DMS 273 (cell line): Measurements from ENCODE around the gene PNLIPRP1.
A peak's percentile ranks its signal among the peaks of the same experiment; 100 is the strongest.

Source experiments
- DNase-seq: peaks from one replicate; lab custom pipeline; 2025; ENCODE audit not compliant: unreplicated experiment; lab: John Stamatoyannopoulos, UW

Gene PNLIPRP1

DNA sequence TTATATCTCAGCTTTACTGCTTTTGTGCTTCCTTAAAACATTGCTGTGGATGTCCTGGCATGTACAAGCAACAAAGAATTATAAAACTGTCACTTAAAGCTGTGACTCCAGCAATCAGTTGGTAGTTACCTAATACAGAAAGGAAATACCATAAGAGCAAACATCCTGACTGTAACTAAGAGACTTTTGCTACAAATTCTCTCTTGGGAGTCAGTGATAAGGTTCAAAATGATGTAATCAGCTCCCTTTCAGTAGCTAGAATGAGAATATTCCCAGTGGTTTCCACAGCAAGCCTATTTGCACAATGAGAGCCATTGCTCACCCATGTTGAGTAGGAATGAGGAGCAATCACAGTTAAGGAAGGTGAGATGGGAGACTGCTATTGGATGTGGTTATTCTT, 7.6 kb downstream of the PNLIPRP1 start:
- no peak for DNase-seq

DNA sequence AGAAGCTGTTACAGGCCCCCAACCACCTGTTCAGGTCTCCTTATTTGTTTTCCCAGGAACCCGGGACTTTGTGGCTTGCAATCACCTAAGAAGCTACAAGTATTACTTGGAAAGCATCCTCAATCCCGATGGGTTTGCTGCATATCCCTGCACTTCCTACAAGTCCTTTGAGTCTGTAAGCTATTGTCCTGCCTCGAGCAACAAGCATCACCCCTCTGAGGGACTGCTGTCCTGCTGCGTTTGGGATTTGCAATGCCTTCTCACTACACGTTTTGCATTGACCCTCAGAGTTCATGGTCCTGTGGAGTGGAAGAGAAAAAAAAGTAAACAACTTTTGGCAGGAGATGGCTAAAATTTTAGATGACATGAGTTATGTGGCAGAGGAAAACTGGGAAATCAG, 9.2 kb downstream of the PNLIPRP1 start:
- DNase-seq, result no peak

DNA sequence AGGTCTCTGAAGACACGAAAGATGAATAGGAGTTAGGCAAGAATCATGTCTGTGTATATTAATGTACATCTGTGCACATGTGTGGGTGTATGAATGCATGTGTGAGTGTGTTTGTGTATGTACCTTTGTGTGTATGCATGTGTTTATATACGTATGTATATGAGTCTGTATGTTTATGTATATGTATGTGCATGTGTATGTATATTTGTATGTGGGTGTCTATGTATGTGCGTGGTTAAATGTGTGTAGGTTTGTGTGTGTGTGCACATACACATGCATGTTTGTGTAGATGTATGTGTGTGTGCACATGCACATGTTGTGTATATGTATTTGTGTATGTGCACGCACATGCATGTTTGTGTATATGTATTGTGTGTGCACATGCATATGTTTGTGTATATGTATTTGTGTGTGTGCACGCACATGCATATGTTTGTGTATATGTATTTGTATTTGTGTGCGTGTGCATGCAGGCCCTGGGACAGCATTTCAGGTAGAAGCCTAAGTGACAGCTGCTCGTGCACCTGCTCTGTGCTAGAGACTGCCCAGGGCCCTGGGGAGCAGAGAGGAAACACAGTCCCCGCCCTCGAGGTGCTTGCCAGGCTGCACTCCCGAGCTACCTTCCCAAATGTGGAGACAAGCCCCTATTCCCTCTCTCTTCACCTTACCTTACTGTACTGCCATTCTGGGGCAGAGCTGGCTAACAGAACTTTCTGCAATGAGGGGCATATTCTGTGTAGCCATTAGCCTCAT, 12.1 kb downstream of the PNLIPRP1 start:
- no peak for DNase-seq

DNA sequence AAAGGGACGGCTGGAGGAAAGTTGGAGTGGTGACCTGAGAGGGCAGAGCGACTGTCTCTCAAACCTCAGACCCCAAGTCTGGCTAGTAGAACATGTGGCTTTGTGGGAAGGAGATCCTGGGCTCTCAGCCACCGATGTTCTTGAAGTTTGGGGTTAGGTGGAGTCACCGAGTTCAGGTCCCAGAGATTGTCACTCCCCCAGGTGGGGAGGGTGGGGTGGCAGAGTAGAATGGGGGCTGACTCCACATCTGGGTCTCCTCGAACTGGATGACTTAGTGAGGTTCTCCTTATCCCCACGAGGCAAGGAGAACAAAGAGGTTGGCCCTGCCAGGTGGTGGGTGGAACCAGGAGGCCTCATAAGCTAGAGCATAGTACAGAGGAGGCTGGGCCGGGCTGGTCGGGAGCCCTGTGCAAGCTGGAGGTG, 15.3 kb downstream of the PNLIPRP1 start:
- no peak for DNase-seq

DNA sequence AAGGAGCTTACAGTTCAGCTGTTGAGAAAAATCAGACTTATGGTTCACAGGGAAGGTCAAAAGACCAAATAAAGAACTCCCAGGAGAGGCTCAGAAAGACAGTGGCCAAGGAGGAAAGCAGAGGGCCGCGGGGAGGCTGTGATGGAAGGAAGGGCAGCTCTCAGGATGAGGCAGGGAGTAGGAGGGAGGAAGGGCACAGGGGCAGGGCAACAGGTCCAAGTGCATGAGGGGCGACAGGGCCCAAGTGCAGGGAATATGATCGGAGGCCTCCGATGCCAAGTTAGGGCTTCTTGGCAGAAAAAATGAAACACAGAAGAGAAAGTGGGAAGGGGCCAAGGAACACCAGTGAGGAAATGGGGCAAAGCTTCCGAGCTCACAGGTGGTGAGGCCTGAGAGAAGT, 16.6 kb downstream of the PNLIPRP1 start:
- no peak for DNase-seq

DNA sequence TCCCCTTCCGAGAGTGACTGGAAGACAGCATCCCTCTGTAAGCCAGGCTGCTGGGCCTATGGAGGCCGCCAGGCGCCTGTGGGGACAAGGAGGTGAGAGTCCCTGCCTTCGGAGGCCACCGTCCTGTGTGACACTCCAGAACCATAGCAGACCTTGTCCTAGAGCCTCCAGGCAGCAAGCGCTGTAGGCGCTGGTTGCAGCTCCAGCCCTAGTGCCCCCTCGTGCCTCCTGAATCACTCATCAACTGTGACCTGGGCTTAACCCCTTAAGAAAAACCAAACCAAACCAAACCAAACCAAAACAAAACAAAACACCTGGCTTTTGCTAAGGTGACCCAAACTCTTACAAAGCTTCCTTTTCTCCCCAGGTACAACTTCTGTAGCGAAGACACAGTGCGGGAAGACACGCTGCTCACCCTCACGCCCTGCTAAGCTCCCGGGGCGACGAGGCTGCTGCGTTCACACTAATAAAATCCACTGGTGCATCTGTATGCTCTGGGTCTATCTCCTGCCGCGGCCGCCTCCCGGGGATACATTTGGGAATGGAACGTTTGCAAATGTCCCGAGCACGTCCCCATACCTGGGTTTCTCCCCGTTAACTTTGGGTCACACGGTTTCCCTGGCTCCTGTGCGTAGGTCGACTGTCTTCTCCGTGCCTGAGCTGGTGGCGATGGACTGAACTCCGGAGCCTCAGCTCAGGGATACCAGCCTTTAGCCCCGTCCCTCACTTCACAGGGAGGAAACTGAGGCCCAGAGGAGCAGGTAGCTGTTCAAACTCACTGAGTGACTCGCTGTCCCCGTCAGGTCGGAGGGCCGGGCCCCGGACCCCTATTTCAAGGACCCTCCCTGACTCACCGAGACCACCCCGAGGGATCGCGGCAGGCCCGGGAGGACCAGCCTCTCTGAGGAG, 18.2 kb downstream of the PNLIPRP1 start:
- DNase-seq, result no peak

DNA sequence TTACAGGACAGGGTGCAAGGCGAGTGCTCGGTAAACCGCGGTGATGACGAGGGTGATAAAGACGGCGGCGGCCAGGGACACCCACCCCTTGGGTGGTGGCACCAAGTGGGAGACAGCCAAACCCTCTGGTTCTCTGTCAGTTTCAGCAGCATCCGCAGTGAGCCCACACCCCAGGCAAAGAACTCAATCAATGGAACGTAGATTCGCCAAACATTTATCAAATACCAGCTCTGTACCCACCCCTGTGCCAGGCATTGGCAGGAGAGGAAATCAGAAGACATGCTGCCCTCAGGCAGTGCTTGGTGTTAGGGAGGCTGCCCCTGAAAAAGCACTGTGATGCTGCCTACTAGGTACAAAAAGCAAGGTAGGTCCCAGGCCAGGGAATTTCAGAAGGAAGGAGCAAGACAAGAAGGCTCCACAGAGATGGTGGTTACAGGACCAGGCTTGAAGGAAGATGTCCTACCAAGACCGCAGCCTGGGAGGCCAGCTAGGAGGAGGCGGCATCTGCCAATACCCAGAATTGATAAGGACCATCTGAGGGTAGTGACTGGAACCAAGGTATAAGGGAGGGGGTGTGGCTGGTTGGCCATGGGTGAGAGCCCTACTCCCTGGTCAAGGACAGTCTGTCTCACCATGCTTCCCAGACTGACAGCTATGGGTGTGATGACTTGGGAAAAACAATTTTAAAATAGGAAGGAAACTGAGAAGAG, 19.8 kb downstream of the PNLIPRP1 start:
- no peak for DNase-seq

DNA sequence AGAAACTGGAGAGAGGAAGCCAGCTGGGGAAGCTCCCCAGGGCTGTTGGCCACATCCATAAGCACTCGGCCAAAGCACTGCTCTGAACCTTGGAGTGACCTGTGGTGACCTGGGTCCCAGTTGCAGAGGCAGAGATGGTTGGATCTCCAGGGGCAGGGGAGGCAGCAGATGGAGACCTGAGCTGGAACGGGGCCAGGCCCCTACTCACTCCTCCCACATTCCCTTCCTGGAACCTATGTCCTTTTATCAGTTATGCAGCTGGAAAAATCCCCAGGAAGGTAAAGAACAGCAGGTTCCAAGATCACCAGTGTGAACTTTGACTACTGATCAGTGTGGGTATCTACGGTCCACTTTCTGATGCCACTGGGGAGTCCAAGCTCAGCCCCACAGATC, 20.4 kb downstream of the PNLIPRP1 start:
- peak; percentile 3 for DNase-seq

DNA sequence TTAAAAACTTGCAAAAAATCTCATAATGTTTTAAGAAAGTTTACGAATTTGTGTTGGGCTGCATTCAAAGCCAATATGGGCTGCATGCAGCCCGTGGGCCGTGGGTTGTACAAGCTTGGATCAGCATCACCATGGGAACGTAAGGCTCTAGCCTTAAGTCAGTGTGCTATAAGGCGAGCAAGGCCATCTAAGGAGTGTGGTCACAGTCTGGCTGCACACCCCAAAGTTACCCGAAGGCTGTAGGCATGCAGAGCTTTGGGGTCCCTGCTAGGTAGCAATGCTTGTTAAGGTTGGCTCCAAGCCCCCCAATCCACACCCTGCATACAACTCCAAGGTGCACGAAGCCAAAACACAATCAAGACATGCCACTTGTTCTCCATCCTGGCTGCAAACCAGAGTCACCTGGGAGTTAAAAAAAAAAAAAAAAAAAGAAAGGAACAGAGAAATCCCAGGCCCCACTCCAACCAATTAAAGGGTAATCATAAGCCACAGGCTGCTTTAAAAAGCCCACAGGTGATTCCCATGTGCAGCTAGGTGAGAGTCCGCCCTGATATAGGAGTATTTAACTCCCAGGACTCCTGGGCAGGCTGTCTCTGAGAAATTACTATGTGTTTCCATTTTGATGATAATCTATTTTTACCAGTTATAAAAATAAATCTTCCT, 21.5 kb downstream of the PNLIPRP1 start:
- no peak for DNase-seq

DNA sequence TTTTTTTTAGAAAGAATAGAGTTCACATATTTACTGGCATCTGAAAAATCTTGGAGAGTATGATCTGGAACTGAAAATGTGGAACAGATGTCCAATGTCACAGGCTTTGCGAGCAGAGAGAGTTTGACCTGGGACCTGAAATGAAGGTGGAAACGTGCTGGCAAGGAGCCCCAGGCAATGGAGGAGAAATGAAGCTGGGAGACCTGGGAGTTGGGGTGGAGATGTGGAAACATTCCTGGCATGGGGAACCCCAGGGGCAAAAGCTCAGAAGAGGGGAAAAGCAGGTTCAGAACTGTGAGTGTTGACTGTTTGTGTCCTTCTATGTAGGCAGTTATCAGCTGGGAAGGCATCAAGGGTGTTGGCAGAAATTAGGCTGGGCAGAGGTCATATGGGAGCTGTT, 22.7 kb downstream of the PNLIPRP1 start:
- no peak for DNase-seq

DNA sequence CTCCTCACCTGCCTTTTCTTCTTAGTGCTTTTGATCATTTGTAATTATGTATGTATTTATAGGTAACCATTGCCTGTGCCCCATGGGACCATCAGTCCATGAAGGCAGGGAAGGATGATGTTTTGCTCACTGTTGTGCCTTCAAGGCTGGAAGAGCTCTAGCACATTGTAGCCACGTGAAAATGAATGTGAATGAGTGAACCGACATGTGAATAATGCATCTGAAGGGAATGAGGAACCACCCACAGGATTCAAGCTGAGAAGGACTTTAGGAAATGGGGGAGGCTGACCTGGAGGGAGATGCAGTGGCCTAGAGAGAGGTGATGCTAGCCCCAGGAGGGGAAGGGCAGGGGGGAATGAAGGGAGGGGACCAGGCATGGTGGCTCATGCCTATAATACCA, 24.0 kb downstream of the PNLIPRP1 start:
- no peak for DNase-seq

DNA sequence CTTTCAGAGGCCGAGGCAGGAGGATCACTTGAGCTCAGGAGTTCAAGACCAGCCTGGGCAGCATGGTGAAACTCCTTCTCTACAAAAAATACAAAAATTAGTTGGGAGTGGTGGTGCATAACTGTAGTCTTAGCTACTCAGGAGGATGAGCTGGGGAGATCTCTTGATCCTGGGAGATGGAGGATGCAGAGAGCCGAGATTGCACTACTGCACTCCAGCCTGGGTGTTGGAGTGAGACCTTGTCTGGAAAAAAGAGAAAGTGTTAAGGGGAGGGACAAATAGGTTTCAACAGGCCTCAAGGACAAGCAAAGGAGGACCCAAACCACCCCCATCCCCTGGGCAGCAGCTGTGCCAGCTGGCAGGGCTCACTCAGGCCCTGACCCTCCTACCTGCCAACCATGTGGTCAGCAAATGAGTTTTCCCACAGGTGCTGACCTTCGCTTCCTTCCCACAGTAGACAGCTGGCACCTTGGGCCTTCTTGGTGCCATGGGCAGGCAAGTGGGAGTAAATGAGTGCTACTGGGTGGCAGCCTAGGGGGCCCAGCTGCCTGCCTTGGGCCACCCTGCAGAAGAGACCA, 24.5 kb downstream of the PNLIPRP1 start:
- DNase-seq, result no peak

DNA sequence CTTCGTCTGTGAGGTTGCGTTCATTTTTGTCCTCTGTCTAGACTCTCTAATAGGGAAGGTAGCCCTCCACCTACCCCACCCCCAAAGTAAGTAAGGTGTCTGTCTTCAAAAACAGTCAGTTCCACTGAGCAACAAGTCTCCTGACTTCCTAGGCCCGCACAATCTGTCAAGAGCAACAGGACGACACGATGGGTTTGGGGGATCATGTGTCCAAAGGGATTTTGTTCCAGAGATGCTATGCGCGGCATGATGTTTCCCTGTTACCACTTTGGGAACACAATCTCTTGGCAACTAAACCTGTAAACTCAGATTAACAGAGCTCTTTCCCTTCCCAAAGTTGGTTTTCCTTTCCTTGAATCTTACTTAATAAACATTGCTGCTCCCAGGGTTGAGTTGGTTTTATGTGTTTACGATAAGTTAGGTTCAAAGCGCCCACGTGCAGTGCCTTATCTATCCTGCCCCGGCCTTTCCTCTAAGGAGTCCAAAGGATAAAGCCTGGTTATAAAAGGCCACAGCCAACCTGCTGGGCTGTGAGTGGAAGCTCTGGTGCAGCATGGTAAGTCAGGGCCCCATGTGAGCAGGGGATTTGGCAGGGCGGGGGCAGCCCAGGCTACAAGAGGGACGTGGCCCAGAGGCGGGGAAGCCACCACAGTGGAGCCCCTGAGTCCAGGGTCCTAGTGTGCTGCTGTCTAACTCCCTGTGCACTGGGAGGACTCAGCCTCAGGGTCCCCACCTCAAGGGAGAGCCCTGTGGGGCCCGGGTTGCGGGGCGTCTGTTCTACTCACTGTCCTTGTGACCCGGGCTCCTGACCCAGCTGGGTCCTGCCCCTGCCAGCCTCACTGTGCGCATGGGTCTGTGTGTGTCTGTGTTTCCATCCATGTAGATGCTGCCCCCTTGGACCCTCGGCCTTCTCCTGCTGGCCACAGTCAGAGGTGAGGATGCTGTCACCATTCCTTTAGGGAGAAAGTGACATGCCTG, 30.0 kb downstream of the PNLIPRP1 start, which contains the start of gene PNLIPRP2:
Gene PNLIPRP2 (plus strand): TSS at position 531 of the 978 bp plus-strand sequence.
- no peak for DNase-seq

DNA sequence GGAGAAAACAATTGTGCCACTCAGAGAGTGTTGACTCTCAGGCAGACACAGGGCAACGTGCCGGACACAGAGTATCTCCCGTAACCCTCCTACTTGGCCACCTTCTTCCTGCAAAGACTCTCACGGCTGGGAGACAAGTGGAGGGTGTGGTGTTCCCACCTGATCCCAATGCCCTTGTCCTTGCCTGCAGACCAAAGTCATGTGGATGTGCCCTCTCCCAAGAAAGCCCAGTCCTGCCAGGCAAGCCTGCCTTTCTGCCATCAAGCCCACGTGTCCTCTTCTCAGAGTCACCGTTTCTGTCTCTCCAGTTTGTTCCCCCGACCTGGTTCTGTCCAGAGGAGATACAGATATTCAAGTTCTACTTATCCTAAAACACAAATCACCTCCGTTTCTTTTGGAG, 30.7 kb downstream of the PNLIPRP1 start:
- DNase-seq, result no peak

DNA sequence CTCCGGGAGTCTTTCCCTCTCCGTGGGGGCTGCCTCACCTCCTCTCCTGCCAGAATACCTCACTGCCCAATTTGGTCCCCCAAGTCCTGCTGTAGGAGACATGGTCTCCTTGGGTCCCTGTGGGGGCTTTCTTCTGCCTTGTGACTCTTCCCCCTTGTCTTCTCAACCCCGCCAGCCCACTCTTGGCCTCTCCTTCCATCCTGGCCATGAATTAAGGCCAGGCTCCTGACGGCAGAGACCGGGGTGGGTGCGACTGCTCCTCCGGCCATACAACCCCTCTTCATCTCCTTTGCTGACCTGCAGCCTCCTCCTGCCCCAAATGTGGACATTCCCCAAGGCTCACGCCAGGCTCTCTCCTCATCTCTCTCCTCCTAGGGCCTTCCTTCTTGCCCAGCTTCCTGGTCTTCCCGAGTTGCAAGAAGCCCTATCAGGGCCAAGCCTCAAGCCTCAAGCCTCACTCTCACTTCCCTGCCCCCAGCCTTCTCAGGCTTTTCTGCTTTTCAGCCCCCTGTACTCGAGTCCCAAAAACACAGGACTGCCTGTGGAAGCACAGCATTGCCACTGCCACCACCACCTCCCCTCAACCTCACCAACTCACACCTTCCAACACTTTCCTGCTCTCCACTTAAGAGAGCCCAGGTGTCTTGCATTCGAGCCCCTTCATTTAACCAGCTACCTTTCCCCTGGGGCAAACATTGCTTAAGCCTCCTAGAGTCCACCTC, 31.3 kb downstream of the PNLIPRP1 start:
- DNase-seq, result no peak

DNA sequence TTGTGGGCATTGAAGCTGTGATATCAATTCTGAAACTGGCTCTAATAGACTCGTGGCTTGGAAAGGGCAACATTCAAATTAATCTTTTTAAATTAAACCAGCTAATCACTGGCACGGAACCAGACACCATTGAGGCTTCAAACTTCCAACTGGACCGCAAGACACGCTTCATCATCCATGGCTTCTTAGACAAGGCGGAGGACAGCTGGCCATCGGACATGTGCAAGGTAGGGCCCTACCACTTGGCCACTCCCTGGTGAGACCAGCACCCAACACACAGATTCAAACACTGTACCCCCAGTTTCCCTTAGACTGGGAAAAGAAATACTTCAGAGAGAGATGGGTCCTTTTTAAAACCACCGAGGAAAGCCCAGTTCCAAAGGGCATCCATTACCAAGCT, 35.1 kb downstream of the PNLIPRP1 start:
- DNase-seq, result no peak

DNA sequence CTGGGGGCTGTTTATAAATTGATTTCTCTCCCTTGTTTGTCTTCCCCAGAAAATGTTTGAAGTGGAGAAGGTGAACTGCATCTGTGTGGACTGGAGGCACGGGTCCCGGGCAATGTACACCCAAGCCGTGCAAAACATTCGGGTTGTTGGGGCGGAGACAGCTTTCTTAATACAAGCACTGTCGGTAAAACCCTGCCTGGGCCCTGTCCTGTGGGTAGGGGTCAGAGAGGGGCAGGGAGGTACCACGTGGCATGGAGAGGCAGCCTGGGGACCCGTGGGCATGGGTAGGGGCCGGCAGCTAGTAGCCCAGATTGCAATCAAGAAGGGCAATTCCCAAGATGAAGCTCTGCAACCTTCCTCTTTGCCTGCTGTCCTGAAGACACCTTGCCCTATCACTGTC, 36.1 kb downstream of the PNLIPRP1 start:
- DNase-seq, result no peak

DNA sequence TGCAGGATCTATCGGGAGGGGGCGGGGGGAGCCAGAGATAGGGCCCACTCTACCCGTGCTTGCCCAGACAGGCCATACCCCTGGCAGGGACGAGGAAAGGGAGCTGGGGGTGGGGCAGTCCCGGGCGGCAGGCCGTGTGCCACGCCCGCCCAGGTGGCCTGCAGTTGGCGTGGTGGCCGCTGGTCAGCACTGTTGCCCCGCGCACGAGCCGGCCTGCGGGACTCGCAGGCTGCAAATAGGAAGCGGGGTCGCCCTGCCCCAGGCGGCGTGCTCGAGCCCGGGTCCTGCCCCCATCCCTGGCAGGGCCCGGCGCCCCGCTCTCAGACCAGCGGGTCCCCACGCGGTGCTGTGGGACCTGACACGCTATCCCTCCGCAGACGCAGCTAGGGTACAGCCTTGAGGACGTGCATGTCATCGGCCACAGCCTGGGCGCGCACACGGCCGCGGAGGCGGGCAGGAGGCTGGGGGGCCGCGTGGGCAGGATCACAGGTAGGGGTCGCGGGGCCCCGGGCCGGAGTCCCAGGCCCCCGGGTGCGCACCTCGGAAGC, 36.7 kb downstream of the PNLIPRP1 start:
- DNase-seq, result peak; percentile 70

DNA sequence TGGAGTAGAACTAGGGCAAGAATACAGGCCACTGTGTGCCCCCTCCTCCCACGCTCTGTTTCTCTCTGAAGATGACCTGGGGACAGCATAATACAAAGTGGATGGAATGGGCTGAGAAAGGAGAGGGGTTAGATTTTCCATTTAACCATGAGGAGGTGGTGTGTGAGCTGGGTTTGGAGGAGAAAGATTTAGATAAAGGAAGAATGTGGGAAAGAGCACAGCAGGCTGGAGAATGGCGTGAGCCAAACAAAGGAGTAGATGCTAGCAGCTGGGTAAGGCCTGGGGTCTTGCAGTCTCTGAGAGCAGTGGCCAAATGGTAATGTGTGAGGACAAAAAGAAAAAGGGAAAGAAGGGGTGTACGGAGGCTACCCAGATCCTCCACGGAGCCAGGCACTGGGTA, 38.6 kb downstream of the PNLIPRP1 start:
- DNase-seq, result no peak
